B cell (primary cell): ENCODE results near the gene HLA-DPB1. TPM values are rescaled to one million over a fixed set of nuclear protein-coding genes. Genes with fewer than 3 reads are reported as not detected.

Experiments
- ATAC-seq: fragments of 200-7000 bp; cut with Tn5 transposase; one replicate; pipeline ENCODE4 v1.10.0; 2021; ENCODE audit warnings: low read depth, mild to moderate bottlenecking, moderate number of reproducible peaks, moderate library complexity
- CTCF ChIA-PET: fragments of 350-600 bp; sonication (Branson Sonifier 250); formaldehyde crosslinking; loops from one replicate; lab custom pipeline; 2021; ENCODE audit warnings: antibody characterized with exemption, inconsistent platforms; lab: Charles Lee
- POLR2A ChIA-PET: fragments of 350-600 bp; sonication (Branson Sonifier 250); formaldehyde crosslinking; loops from one replicate; lab custom pipeline; 2021; ENCODE audit warnings: antibody characterized with exemption; lab: Charles Lee
- DNase-seq: peaks from one replicate; pipeline ENCODE4 v3.0.0; 2013
- H2AFZ ChIP-seq: 2 replicates; pipeline ENCODE4 v1.6.1; 2012; ENCODE audit warnings: mild to moderate bottlenecking, low read depth, low read length; ENCODE audit not compliant: insufficient read depth, poor library complexity, severe bottlenecking
- H3K27ac ChIP-seq, 2 donors: 1 replicate in 1 of 2; 2 replicates in 1 of 2; pipeline ENCODE4 v1.5.1; 2012 to 2013; ENCODE audit warnings: low read length in 2 of 2, mild to moderate bottlenecking in 2 of 2, moderate library complexity in 1 of 2
- H3K27me3 ChIP-seq, 4 experiments: fragments of 200-600 bp in 1 of 4; sonication (generic) in 1 of 4; replicated peaks in 1 of 4; 1 replicate in 2 of 4; 2 replicates in 2 of 4; pipeline versions ENCODE4 v1.6.1 to v1.7.0; 2013 to 2016; ENCODE audit warnings: low read length in 3 of 4, mild to moderate bottlenecking in 2 of 4, mixed read lengths in 1 of 4, moderate library complexity in 1 of 4; ENCODE audit not compliant: insufficient read depth in 4 of 4, control insufficient read depth in 3 of 4; ENCODE audit errors: control extremely low read depth in 1 of 4
- H3K36me3 ChIP-seq, 2 experiments: replicated peaks in 1 of 2; 1 replicate in 1 of 2; 2 replicates in 1 of 2; pipeline versions ENCODE4 v1.6.1 to v1.7.1; 2013; ENCODE audit warnings: low read length in 1 of 2; ENCODE audit not compliant: insufficient read depth in 2 of 2, control insufficient read depth in 1 of 2; ENCODE audit errors: control extremely low read depth in 1 of 2, extremely low read depth in 1 of 2
- H3K4me1 ChIP-seq, 2 donors: fragments of 200-600 bp in 1 of 2; sonication (generic) in 1 of 2; 1 replicate in 1 of 2; 2 replicates in 1 of 2; pipeline versions ENCODE4 v1.5.1 to v1.6.1; 2013 to 2017; ENCODE audit warnings: low read length in 2 of 2; ENCODE audit not compliant: control insufficient read depth in 2 of 2, insufficient read depth in 2 of 2
- H3K4me2 ChIP-seq: replicated peaks from 2 replicates; pipeline ENCODE3; 2012; ENCODE audit warnings: mild to moderate bottlenecking, low read depth, low read length; ENCODE audit not compliant: poor library complexity, severe bottlenecking
- H3K4me3 ChIP-seq, 5 experiments: fragments of 200-600 bp in 1 of 5; sonication (generic) in 1 of 5; 1 replicate in 3 of 5; 2 replicates in 2 of 5; pipeline versions ENCODE4 v1.5.1 to v1.7.0; 2011 to 2016; ENCODE audit warnings: low read length in 4 of 5, mild to moderate bottlenecking in 4 of 5, low read depth in 2 of 5, control low read depth in 1 of 5, moderate library complexity in 1 of 5; ENCODE audit not compliant: insufficient read depth in 1 of 5; ENCODE audit errors: control extremely low read depth in 1 of 5, extremely low read depth in 1 of 5
- H3K79me2 ChIP-seq: fragments of 200-600 bp; sonication (generic); one replicate; pipeline ENCODE4 v1.6.0; 2016; ENCODE audit warnings: low read length; ENCODE audit not compliant: control insufficient read depth, insufficient read depth
- H3K9ac ChIP-seq: fragments of 200-600 bp; sonication (generic); 2 replicates; pipeline ENCODE4 v1.6.1; 2017; ENCODE audit warnings: mild to moderate bottlenecking, low read length, moderate library complexity
- H3K9me3 ChIP-seq, 3 donors: one replicate each; pipeline versions ENCODE4 v1.6.1 to v1.7.1; 2013; ENCODE audit warnings: low read length in 2 of 3; ENCODE audit not compliant: control insufficient read depth in 2 of 3, insufficient read depth in 1 of 3; ENCODE audit errors: control extremely low read depth in 1 of 3
- H4K20me1 ChIP-seq: 2 replicates; pipeline ENCODE4 v1.6.0; 2012; ENCODE audit warnings: mild to moderate bottlenecking, low read length; ENCODE audit not compliant: insufficient read depth, control insufficient read depth, poor library complexity, severe bottlenecking
- H3K27ac Mint-ChIP-seq: one replicate; pipeline ENCODE4 v1.8.0; 2021; ENCODE audit warnings: mixed read lengths
- H3K27me3 Mint-ChIP-seq: one replicate; pipeline ENCODE4 v1.8.0; 2021; ENCODE audit warnings: mixed read lengths
- H3K4me1 Mint-ChIP-seq: one replicate; pipeline ENCODE4 v1.8.0; 2021; ENCODE audit warnings: mixed read lengths
- H3K4me3 Mint-ChIP-seq: one replicate; pipeline ENCODE4 v1.8.0; 2021; ENCODE audit warnings: mixed read lengths
- H3K9me3 Mint-ChIP-seq: one replicate; pipeline ENCODE4 v1.8.0; 2022; ENCODE audit warnings: mixed read lengths; ENCODE audit not compliant: insufficient read depth
- EZH2 ChIP-seq: IDR thresholded peaks from 2 replicates; pipeline ENCODE4 v1.6.1; 2012; ENCODE audit warnings: borderline replicate concordance, low read depth, mild to moderate bottlenecking, moderate library complexity, low read length; ENCODE audit not compliant: insufficient read depth, poor library complexity, severe bottlenecking
- WGBS: methylation state at CpG from one replicate; pipeline ENCODE4 v1.1.5; 2013; ENCODE audit warnings: missing lambda C conversion rate; ENCODE audit not compliant: insufficient coverage; 5-methylcytosine and 5-hydroxymethylcytosine counted together
- intact Hi-C: fragments of 100-400 bp; cut with micrococcal nuclease; formaldehyde crosslinking; loops from one replicate; pipeline ENCODE4 v1.10.0; 2022
- polyA plus RNA-seq: library from polyadenylated mRNA; depleted of rRNA; stranded (reverse); fragments of >200 nt; gene quantifications from 2 replicates; pipeline ENCODE4 v1.2.3, GENCODE V29; 2012
- total RNA-seq, 2 donors: library from RNA; stranded (reverse); fragments of 120-200 nt in 1 of 2; gene quantifications; 1 replicate in 1 of 2; 2 replicates in 1 of 2; pipeline versions ENCODE4 v1.2.3 to v1.2.4, GENCODE V29; 2013 to 2022
- TF ChIP-seq, protein P1 (sequence below): fragments of 200-600 bp; IDR thresholded peaks from one replicate; pipeline ENCODE4 v1.8.0; 2022; ENCODE audit warnings: antibody characterized with exemption, mild to moderate bottlenecking

The HLA-DPB1 gene
- total and polyA plus RNA-seq, 2 donors (not counting 1 experiment from before 2014, with no cell fraction given) = 1,104 to 1,578 TPM

DNA sequence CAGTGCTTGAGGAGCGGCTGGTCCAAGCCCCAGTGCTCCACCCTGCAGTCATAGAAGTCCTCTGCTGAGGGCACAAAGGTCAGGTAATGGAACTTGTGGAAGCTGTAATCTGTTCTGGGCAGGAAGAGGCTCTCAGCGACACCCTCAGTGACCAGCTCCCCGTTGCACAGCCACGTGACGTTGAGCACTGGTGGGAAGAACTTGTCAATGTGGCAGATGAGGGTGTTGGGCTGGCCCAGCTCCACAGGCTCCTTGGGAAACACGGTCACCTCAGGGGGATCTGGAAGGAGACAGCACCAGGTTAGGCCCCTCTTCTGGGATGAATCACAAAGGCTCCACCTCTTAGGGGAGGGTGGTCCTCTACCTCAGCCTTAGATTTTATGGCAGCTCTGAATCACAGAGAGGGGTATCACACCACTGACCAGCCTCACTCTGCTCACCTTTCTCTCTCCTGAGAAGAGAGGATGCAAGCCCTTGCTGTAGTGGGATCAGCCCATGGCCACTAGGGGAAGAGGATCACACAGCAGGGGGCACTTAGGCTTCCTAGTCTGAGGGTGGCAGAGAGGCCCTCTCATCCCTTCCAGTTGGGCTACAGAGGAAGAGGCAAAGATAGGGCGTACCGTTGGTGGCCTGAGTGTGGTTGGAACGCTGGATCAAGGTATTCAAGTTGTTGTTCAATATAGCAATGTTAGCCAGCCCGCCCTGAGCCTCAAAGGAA lies 6.6 kb upstream of the HLA-DPB1 start:
- ATAC-seq (no peak), DNase-seq (no peak)
- no peak for TF ChIP-seq EZH2
- TF ChIP-seq, protein P1, sequence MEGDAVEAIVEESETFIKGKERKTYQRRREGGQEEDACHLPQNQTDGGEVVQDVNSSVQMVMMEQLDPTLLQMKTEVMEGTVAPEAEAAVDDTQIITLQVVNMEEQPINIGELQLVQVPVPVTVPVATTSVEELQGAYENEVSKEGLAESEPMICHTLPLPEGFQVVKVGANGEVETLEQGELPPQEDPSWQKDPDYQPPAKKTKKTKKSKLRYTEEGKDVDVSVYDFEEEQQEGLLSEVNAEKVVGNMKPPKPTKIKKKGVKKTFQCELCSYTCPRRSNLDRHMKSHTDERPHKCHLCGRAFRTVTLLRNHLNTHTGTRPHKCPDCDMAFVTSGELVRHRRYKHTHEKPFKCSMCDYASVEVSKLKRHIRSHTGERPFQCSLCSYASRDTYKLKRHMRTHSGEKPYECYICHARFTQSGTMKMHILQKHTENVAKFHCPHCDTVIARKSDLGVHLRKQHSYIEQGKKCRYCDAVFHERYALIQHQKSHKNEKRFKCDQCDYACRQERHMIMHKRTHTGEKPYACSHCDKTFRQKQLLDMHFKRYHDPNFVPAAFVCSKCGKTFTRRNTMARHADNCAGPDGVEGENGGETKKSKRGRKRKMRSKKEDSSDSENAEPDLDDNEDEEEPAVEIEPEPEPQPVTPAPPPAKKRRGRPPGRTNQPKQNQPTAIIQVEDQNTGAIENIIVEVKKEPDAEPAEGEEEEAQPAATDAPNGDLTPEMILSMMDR = no peak
- Histone ChIP-seq H3K36me3 (peaks cover 6 to 88% of the 10 kb centered on the region in 2 experiments), H3K4me2 (peak overlapping the region; percentile 91), H4K20me1 (peaks cover 6% of the 10 kb centered on the region), H2AFZ (no peak overlapping the region), H3K4me3 (peak overlapping the region in 2 of 5 experiments; percentile 95 to 99), H3K9me3 (no peaks in the 10 kb centered on the region), H3K27ac (peak overlapping the region; percentile 45 to 96), H3K79me2 (peaks cover 62% of the 10 kb centered on the region), H3K27me3 (no peaks in the 10 kb centered on the region), H3K9ac (peak overlapping the region; percentile 98), H3K4me1 (peaks cover 33 to 41% of the 10 kb centered on the region in 2 donors)
- ChIA-PET CTCF (interaction anchor here (1.7 to 23.5 kb wide), 3 partner anchors 13 to 56 kb away, joined by 4 to 576 read pairs (median 29); partner anchors contain the start of gene HLA-DOA), POLR2A (interaction anchor here (0.7 to 7.4 kb wide), 3 partner anchors 41 to 54 kb away, joined by 3 to 166 read pairs (median 136); no protein-coding TSS in a partner anchor)
- WGBS = 93% methylated on average over 8 of the region's 10 CpGs
- H3K4me1 Mint-ChIP-seq = peaks cover 73% of the 10 kb centered on the region
- no peaks in the 10 kb centered on the region for H3K9me3 Mint-ChIP-seq
- H3K27ac Mint-ChIP-seq = peak overlapping the region; percentile 81
- intact Hi-C loops = no loop called here
- no peaks in the 10 kb centered on the region for H3K27me3 Mint-ChIP-seq
- H3K4me3 Mint-ChIP-seq = peak overlapping the region; percentile 96

DNA sequence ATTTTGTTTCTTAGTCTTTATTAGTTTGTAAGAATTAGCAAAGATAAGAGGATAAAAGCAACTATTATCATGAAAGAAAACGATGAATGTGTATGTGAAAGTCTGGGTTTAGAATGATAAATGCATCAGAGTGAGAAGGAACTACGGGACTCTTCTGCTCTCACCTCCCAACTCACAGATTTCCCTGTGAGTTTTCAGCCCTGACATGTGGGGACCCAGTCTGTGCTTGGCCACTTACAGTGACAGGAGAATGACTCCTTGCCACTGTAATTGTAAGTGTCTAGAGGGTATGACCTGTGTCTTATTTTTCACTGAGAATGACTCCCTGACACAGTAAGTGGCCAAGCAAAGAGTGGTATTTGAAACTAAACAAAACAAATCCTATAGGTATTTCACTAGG lies 4.9 kb upstream of the HLA-DPB1 start:
- Histone ChIP-seq H3K4me2 (peak overlapping the region; percentile 91), H3K36me3 (peaks cover 6 to 71% of the 10 kb centered on the region in 2 experiments), H3K9ac (peak overlapping the region; percentile 98), H3K4me3 (peak overlapping the region; percentile 89 to 99 (median 96)), H3K9me3 (no peaks in the 10 kb centered on the region), H3K79me2 (peaks cover 78% of the 10 kb centered on the region), H3K27me3 (no peaks in the 10 kb centered on the region), H3K27ac (peak overlapping the region; percentile 96 to 99), H2AFZ (no peak overlapping the region), H3K4me1 (peaks cover 47% of the 10 kb centered on the region in 2 donors), H4K20me1 (peaks cover 6% of the 10 kb centered on the region)
- ATAC-seq = no peak
- Mint-ChIP-seq H3K4me3 (peak overlapping the region; percentile 96), H3K4me1 (peaks cover 74% of the 10 kb centered on the region), H3K27me3 (no peaks in the 10 kb centered on the region), H3K27ac (peak overlapping the region; percentile 89), H3K9me3 (no peaks in the 10 kb centered on the region)
- no peak for DNase-seq
- POLR2A ChIA-PET = interaction anchor here (4.9 to 7.4 kb wide), 2 partner anchors 42 to 52 kb away, joined by 136 to 166 read pairs; no protein-coding TSS in a partner anchor
- TF ChIP-seq, protein P1 = no peak
- no peak for TF ChIP-seq EZH2
- CTCF ChIA-PET = interaction anchor here (1.0 to 23.5 kb wide), 4 partner anchors 11 to 57 kb away, joined by 4 to 576 read pairs (median 30); partner anchors contain the start of gene HLA-DOA
- WGBS = no CpG with 5 or more reads among the region's 2 CpGs
- intact Hi-C loops = loop anchor here (10.0 kb wide), 1 partner anchor 176 kb away; no protein-coding TSS in a partner anchor
